ENCODE measurements around the gene H1-8. TPM values are rescaled to one million over a fixed set of nuclear protein-coding genes. Genes with fewer than 3 reads are reported as not detected.

Gene H1-8
- total RNA-seq, 1 experiment from 2014 or later = not detected

DNA sequence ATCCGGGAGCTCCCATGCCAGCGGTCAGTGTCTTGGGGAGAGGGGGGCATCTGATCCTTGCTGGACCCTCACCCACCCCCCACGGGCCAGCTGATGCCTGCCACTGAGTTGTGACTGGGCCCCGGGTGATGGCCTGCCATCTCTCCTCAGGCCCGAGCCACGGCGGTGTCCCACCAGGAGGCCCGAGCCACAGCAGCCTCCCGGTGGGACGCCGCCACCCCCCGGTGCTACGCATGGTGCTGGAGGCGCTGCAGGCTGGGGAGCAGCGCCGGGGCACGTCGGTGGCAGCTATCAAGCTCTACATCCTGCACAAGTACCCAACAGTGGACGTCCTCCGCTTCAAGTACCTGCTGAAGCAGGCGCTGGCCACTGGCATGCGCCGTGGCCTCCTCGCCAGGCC, 4.3 kb downstream of the H1-8 start:
- BruUV-seq (replicated peaks) = no TSS peak
- no peak for DNase-seq
- POLR2A ChIA-PET (ENCODE audit: unreplicated experiment) = no interaction called here
- no peak overlapping the region for H2AFZ ChIP-seq
- H3K4me1 ChIP-seq (replicated peaks; ENCODE audit: insufficient read depth) = peaks cover 14% of the 10 kb centered on the region
- no peak overlapping the region for H3K4me3 ChIP-seq
- no peaks in the 10 kb centered on the region for H3K79me2 ChIP-seq (ENCODE audit: low read depth)
- intact Hi-C loops (cut with micrococcal nuclease; ENCODE audit: unreplicated experiment) = no loop called here
- no peaks in the 10 kb centered on the region for H3K9me2 ChIP-seq (ENCODE audit: insufficient read depth)
- H4K20me1 ChIP-seq (ENCODE audit: insufficient read depth) = no peaks in the 10 kb centered on the region
- CTCF ChIA-PET = no interaction called here
- no peaks in the 10 kb centered on the region for H3K36me3 ChIP-seq (ENCODE audit: low read depth)
- peaks cover 11% of the 10 kb centered on the region; the same call in 1 of the 2 replicates for H3F3A ChIP-seq (ENCODE audit: insufficient read depth, low read depth)
- H3K27ac ChIP-seq = no peak overlapping the region
- TF ChIP-seq EZH2 (IDR thresholded peaks at IDR 0.05; ENCODE audit: low read depth) = no peak
- TF ChIP-seq, protein P1, sequence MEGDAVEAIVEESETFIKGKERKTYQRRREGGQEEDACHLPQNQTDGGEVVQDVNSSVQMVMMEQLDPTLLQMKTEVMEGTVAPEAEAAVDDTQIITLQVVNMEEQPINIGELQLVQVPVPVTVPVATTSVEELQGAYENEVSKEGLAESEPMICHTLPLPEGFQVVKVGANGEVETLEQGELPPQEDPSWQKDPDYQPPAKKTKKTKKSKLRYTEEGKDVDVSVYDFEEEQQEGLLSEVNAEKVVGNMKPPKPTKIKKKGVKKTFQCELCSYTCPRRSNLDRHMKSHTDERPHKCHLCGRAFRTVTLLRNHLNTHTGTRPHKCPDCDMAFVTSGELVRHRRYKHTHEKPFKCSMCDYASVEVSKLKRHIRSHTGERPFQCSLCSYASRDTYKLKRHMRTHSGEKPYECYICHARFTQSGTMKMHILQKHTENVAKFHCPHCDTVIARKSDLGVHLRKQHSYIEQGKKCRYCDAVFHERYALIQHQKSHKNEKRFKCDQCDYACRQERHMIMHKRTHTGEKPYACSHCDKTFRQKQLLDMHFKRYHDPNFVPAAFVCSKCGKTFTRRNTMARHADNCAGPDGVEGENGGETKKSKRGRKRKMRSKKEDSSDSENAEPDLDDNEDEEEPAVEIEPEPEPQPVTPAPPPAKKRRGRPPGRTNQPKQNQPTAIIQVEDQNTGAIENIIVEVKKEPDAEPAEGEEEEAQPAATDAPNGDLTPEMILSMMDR (conservative IDR thresholded peaks at IDR 0.05) = no peak
- no peaks in the 10 kb centered on the region for H3K9me3 ChIP-seq (ENCODE audit: insufficient read depth, low read depth)
- no peak overlapping the region for H3K4me2 ChIP-seq
- no peaks in the 10 kb centered on the region for H3K27me3 ChIP-seq (ENCODE audit: insufficient read depth, low read depth)

DNA sequence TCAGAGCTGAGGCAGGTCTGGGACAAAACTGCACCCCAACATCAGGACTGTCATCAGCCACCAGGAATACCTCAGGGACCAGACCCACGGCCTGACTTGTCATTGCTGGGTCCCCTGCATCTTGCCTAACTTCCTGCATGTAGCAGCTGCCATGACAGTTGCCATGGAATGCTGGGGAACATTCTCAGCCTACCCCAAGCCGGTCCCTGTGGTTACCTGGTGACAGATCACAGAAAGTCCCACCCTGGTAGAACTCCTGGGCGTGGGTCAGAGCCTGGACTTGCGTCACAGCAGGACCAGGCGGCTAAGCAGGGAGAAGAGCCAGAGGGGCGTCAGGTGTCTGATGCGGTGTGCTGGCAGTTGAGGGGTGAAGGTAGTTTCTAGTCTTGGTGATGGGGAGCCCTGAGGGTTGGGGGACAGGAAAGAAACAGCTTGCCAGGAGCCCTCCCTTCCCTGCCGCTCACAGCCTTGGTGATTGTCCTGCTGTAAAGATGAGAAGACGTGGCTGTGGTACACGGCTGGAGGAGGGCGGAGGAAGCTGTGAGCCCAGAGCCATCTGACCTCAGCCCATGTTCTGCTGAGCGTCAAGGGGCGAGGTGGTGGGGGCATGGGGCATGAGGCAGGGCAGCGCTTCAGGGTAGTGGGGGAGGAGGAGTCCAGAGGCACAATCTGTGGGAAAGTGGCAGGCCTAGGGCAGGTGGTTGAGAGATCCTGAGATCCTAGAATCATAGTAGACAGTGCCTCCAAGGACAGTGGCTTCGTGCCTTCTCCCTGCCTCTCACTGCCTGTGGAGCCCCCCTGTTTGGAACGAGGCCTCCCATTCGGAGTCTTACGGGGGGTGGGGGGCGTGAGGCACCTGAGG, 5.4 kb downstream of the H1-8 start:
- no peak overlapping the region for H3K4me3 ChIP-seq
- no peak overlapping the region for H3K4me2 ChIP-seq
- H3F3A ChIP-seq (ENCODE audit: insufficient read depth, low read depth) = peaks cover 11% of the 10 kb centered on the region; the same call in 1 of the 2 replicates
- peaks cover 14% of the 10 kb centered on the region for H3K4me1 ChIP-seq (replicated peaks; ENCODE audit: insufficient read depth)
- no peaks in the 10 kb centered on the region for H3K36me3 ChIP-seq (ENCODE audit: low read depth)
- H3K27ac ChIP-seq = no peak overlapping the region
- no peak for TF ChIP-seq EZH2 (IDR thresholded peaks at IDR 0.05; ENCODE audit: low read depth)
- TF ChIP-seq, protein P1 (conservative IDR thresholded peaks at IDR 0.05) = no peak
- no TSS peak for BruUV-seq (replicated peaks)
- H3K27me3 ChIP-seq (ENCODE audit: insufficient read depth, low read depth) = no peaks in the 10 kb centered on the region
- no peak overlapping the region for H2AFZ ChIP-seq
- H3K9me2 ChIP-seq (ENCODE audit: insufficient read depth) = no peaks in the 10 kb centered on the region
- intact Hi-C loops (cut with micrococcal nuclease; ENCODE audit: unreplicated experiment) = no loop called here
- POLR2A ChIA-PET (ENCODE audit: unreplicated experiment) = no interaction called here
- H3K79me2 ChIP-seq (ENCODE audit: low read depth) = no peaks in the 10 kb centered on the region
- CTCF ChIA-PET = no interaction called here
- H4K20me1 ChIP-seq (ENCODE audit: insufficient read depth) = no peaks in the 10 kb centered on the region
- peak in 1 of 2 experiments; percentile 20 for DNase-seq
- no peaks in the 10 kb centered on the region for H3K9me3 ChIP-seq (ENCODE audit: insufficient read depth, low read depth)

DNA sequence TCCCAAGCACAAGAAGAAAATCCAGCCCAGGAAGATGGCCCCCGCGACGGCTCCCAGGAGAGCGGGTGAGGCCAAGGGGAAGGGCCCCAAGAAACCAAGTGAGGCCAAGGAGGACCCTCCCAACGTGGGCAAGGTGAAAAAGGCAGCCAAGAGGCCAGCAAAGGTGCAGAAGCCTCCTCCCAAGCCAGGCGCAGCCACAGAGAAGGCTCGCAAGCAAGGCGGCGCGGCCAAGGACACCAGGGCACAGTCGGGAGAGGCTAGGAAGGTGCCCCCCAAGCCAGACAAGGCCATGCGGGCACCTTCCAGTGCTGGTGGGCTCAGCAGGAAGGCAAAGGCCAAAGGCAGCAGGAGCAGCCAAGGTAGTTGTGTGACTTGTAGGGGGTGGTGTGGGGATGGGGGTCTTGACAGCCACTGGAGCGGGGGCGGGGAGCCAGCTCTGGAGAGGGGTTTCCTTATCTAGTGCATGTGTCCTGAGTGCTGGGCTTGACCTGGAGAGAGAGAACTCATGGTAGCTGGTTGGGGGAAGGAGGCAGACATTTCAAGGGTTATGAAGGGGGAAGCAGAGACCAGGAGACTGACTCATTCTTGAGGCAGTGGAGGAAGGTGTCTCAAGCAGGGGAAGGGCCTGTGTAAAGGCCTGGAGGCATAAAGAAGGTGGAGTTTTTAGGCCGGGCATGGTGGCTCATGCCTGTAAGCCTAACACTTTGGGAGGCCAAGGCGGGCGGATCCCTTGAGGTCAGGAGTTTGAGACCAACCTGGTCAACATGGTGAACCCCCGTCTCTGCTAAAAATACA, 6.2 kb downstream of the H1-8 start:
- ChIA-PET CTCF (no interaction called here), POLR2A (ENCODE audit: unreplicated experiment) (no interaction called here)
- Histone ChIP-seq H3K4me1 (replicated peaks; ENCODE audit: insufficient read depth) (peaks cover 14% of the 10 kb centered on the region), H3K9me3 (ENCODE audit: insufficient read depth, low read depth) (no peaks in the 10 kb centered on the region), H3K4me2 (peak overlapping the region; percentile 34; the same call in 1 of the 2 replicates), H4K20me1 (ENCODE audit: insufficient read depth) (no peaks in the 10 kb centered on the region), H3K27ac (no peak overlapping the region), H3K9me2 (ENCODE audit: insufficient read depth) (no peaks in the 10 kb centered on the region), H3K4me3 (no peak overlapping the region), H3F3A (ENCODE audit: insufficient read depth, low read depth) (peaks cover 11% of the 10 kb centered on the region; the same call in 1 of the 2 replicates), H3K79me2 (ENCODE audit: low read depth) (no peaks in the 10 kb centered on the region), H3K27me3 (ENCODE audit: insufficient read depth, low read depth) (no peaks in the 10 kb centered on the region), H3K36me3 (ENCODE audit: low read depth) (no peaks in the 10 kb centered on the region), H2AFZ (no peak overlapping the region)
- DNase-seq = peak; percentile 62 to 85
- intact Hi-C loops (cut with micrococcal nuclease; ENCODE audit: unreplicated experiment) = no loop called here
- no TSS peak for BruUV-seq (replicated peaks)
- no peak for TF ChIP-seq EZH2 (IDR thresholded peaks at IDR 0.05; ENCODE audit: low read depth)
- TF ChIP-seq, protein P1 (conservative IDR thresholded peaks at IDR 0.05) = no peak
